ENCODE measurements around the gene RNF167.

- TF ChIP-seq SYNCRIP (IDR thresholded peaks at IDR 0.05; ENCODE audit: insufficient read depth, low read depth, low read length) (no peak), CHD4 (IDR thresholded peaks at IDR 0.05; ENCODE audit: borderline replicate concordance, low read length) (no peak), CTCF (CRISPR knock-in tag; IDR thresholded peaks at IDR 0.05) (no peak; the same call in 1 of the 2 replicates), POLR2A (IDR thresholded peaks at IDR 0.05; ENCODE audit: insufficient read depth in 1 of 2, low read depth in 2 of 2, low read length in 2 of 2) (no peak)
These were observed 28.5 kb downstream of the RNF167 start for GRCh38 chr17:4968486-4969046.

Measured in HepG2 (cell line).